NOMO-1 (cell line): Measurements from ENCODE around the gene PEX11B.
"Not testable (repeated sequence)": the region's sequence is repeated elsewhere in the genome, so short reads cannot be mapped to it uniquely, and the experiment has no call there.

Experiments
- DNase-seq, 2 experiments: peaks; one replicate each; lab custom pipeline; 2025; ENCODE audit not compliant: unreplicated experiment in 2 of 2; lab: John Stamatoyannopoulos, UW

The PEX11B gene

GRCh38 chr1:145953861-145954260 is 35.3 kb upstream of the PEX11B start:
- no peak for DNase-seq

GRCh38 chr1:145952903-145953302 is 34.4 kb upstream of the PEX11B start:
- no peak for DNase-seq

GRCh38 chr1:145951526-145951925 is 33.0 kb upstream of the PEX11B start:
- DNase-seq = no peak

GRCh38 chr1:145949219-145949618 is 30.7 kb upstream of the PEX11B start:
- no peak for DNase-seq

- no peak for DNase-seq
Measured at GRCh38 chr1:145947551-145947950, 29.0 kb upstream of the PEX11B start.

- no peak for DNase-seq
Measured at GRCh38 chr1:145946477-145946986, 28.0 kb upstream of the PEX11B start.

GRCh38 chr1:145944532-145944931 is 26.0 kb upstream of the PEX11B start:
- DNase-seq = no peak

- no peak for DNase-seq
Measured at GRCh38 chr1:145942871-145943270, 24.4 kb upstream of the PEX11B start.

- DNase-seq = no peak
Measured at GRCh38 chr1:145942405-145942804, 23.9 kb upstream of the PEX11B start.

GRCh38 chr1:145937436-145937835 is 18.9 kb upstream of the PEX11B start:
- DNase-seq = no peak

GRCh38 chr1:145936247-145936646 is 17.7 kb upstream of the PEX11B start:
- no peak for DNase-seq

GRCh38 chr1:145935708-145936107 is 17.2 kb upstream of the PEX11B start:
- no peak for DNase-seq

- DNase-seq = peak; percentile 24 to 62
Measured at GRCh38 chr1:145932522-145933009, 14.0 kb upstream of the PEX11B start.

- no peak for DNase-seq
Measured at GRCh38 chr1:145927916-145928643, 9.6 kb upstream of the PEX11B start.

- peak; percentile 99 for DNase-seq
Measured at GRCh38 chr1:145927063-145927886, 8.8 kb upstream of the PEX11B start, which contains the start of gene RBM8A. TSS of gene RBM8A (minus strand) at chr1:145927484. CDS start at chr1:145927426, 58 bp downstream.

GRCh38 chr1:145926686-145927062 is 8.2 kb upstream of the PEX11B start:
- DNase-seq = no peak

- no peak for DNase-seq
Measured at GRCh38 chr1:145922266-145922665, 3.7 kb upstream of the PEX11B start.

GRCh38 chr1:145920297-145920696 is 1.8 kb upstream of the PEX11B start:
- not testable (repeated sequence) for DNase-seq

- DNase-seq = peak; percentile 7 to 24
Measured at GRCh38 chr1:145918992-145919939, 749 bp upstream of the PEX11B start.

GRCh38 chr1:145917595-145917994 is 922 bp downstream of the PEX11B start:
- DNase-seq = no peak
